GM21381 (cell line): ENCODE measurements around the gene ZNF816.
"Not testable (repeated sequence)": the region's sequence is repeated elsewhere in the genome, so short reads cannot be mapped to it uniquely, and the experiment has no call there.

Experiments used
- ATAC-seq: cut with Tn5 transposase; IDR thresholded peaks from one replicate; pipeline ENCODE4 v1.9.1; 2021; ENCODE audit warnings: mild to moderate bottlenecking, moderate library complexity; ENCODE audit not compliant: unreplicated experiment

The ZNF816 gene

GRCh38 chr19:52936151-52936953 lies 26.3 kb downstream of the ZNF816 start:
- ATAC-seq = no peak

- ATAC-seq = no peak
Observed at GRCh38 chr19:52935434-52935833, 27.2 kb downstream of the ZNF816 start.

- not testable (repeated sequence) for ATAC-seq
Observed at GRCh38 chr19:52924641-52925040, 38.0 kb downstream of the ZNF816 start.

- ATAC-seq = no peak
Observed at GRCh38 chr19:52923778-52924593, 38.7 kb downstream of the ZNF816 start.

GRCh38 chr19:52922841-52923777 lies 39.6 kb downstream of the ZNF816 start, which contains the start of gene ZNF888:
TSS of gene ZNF888 (minus strand) at chr19:52923428. CDS start at chr19:52917873, 5,555 bp downstream.
- ATAC-seq = peak; percentile 90

- no peak for ATAC-seq
Observed at GRCh38 chr19:52917531-52917930, 45.1 kb downstream of the ZNF816 start.

GRCh38 chr19:52910648-52911047 lies 52.0 kb downstream of the ZNF816 start:
- no peak for ATAC-seq

- not testable (repeated sequence) for ATAC-seq
Observed at GRCh38 chr19:52904052-52904780, 58.5 kb downstream of the ZNF816 start.

GRCh38 chr19:52901842-52902241 lies 60.8 kb downstream of the ZNF816 start:
- no peak for ATAC-seq
